GM21786 (cell line): ENCODE results near the gene CTNNAL1.
A peak's percentile ranks its signal among the peaks of the same experiment; 100 is the strongest.

Experiments
- ATAC-seq: cut with Tn5 transposase; IDR thresholded peaks from one replicate; pipeline ENCODE4 v1.9.1; 2021; ENCODE audit not compliant: unreplicated experiment

CTNNAL1 gene

GRCh38 chr9:109030426-109030825, 17.1 kb upstream of the CTNNAL1 start:
- no peak for ATAC-seq

DNA sequence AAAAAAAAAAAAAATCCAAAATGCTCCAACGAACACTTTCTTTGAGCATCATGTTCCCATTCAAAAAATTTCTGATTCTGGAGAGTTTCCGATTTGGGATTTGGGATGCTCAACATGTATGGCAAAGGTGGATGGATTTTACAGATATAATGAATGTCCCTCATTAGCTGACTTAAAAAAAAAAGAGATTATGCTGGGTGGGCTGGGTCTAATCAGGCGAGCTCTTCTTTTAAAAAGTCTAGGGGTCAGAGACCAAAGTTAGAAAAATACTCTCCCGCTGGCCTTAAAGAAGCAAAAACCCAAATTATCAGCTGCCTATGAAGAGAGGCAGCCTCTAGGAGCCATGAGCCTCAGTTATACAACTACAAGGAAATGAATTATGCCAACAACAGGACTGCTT, 15.2 kb upstream of the CTNNAL1 start:
- ATAC-seq: no peak

- ATAC-seq: no peak
Measured at GRCh38 chr9:109027176-109027575, 13.9 kb upstream of the CTNNAL1 start.

DNA sequence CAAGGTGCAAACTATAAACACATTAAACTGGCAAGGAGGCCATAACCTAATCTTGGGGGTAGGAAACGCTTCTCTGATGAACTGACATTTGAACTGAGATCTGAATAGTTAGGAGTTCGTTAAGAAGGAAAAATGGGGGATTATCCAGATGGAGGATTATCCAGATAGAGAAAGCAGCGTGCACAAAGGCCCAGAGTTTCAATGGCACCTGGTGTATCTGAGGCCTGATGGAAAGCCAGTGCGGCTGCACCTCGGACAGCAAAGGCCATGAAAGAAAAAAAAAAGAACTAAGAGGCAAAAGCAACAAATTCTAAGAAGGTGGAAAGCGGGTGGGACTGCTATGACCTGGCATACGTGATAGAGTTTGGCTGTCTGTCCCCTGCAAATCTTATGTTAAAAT, 13.0 kb upstream of the CTNNAL1 start:
- no peak for ATAC-seq

GRCh38 chr9:109022873-109023272, 9.6 kb upstream of the CTNNAL1 start:
- no peak for ATAC-seq

DNA sequence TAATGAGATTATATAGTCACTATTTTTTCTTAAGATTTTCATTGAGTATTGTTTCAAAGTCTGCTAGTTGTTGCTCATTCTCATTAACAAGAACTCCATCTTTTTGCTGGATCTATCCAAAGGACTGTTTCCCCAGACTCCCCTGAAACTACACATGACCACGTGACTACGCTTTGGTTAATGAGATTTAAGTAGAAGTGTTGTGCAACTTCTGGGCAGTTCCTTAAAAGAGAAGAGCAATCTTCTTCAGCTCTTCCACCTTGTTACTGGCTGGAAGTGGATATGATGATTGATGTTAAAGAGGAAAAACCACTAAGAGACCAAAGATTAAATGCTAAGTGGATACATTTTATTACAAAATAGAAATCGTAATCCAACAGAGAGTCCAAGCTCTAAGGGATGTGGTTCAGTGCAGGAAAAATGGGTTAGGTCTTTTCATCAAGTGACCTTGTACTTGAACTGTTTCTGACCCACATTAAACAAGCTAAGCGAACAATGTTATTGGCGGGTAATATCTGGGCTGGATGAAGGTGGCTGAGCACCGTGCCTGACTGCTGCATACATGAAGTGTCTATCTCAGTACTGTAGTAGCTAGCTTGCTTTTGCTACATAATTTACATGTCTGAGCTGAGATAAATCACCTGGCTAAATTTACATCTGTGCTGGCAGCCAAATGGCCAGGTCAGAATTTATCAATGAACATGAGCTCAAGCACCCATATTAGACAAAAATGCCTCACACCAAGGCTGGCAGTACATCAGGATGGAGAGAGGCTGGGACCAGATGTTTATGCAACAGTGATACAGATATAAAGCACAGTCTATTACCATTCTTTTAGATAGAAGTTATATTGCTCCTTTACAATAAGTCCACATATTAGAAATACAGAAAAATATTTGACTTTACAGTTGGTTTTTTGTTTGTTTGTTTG, 7.5 kb upstream of the CTNNAL1 start:
- ATAC-seq: no peak

DNA sequence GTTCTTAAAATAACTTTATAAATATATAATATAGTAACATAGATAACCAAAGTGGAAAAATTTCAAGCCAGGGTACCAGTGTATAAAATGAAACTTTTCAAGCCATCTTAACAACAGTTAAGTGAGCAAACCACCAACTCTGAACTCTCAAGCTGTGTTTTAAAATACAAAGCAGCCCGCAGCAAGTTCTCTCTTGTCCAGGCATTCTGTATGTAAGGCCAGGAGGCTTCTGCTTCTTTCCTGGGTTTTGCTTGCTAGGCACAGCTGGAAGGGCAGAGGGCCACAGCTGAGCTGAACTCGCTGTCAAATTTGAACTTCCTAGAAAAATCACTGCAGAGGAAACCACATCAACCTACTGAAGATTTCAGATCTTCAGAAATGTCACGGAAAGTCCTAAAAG, 6.8 kb upstream of the CTNNAL1 start:
- ATAC-seq: no peak

DNA sequence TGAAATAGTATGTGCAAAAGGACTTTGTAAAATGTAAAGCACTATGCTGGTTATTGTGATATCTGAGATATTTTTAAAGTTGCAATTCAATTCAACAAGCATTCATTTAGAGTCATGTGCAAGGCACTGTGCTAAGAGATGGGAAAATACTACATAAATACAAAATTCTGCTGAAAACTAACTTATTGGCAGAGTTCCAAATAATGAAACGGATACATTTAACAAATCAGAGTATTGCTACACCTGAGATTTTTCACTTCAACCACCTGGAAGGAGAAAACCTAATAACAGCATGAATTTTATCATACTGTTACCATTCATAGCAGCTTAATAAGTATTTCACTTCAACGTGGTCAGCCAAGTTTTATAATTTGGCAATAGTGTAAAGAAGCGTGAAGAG, 6.1 kb upstream of the CTNNAL1 start:
- no peak for ATAC-seq

GRCh38 chr9:109017493-109017892, 4.2 kb upstream of the CTNNAL1 start:
- peak; percentile 25 for ATAC-seq

- ATAC-seq: no peak
Measured at GRCh38 chr9:109017061-109017460, 3.8 kb upstream of the CTNNAL1 start.

DNA sequence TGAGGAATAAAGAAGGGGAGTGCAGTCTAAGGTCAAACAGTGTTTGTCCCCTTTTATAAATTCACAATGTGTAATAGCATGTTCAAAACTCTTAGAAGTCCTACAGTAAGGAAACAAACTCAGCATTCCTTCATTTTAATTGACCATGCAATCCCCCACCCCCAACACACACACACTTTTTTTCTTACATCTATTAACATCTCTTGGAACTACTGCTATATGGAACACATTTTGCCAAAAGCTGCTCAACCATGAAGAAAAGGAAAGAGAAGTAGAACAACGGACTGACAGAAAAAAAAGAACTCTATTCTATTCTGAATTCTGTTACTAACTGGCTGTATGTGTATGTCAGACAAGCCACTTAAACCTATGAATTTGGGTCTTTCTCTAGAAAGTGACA, 2.8 kb upstream of the CTNNAL1 start:
- no peak for ATAC-seq

DNA sequence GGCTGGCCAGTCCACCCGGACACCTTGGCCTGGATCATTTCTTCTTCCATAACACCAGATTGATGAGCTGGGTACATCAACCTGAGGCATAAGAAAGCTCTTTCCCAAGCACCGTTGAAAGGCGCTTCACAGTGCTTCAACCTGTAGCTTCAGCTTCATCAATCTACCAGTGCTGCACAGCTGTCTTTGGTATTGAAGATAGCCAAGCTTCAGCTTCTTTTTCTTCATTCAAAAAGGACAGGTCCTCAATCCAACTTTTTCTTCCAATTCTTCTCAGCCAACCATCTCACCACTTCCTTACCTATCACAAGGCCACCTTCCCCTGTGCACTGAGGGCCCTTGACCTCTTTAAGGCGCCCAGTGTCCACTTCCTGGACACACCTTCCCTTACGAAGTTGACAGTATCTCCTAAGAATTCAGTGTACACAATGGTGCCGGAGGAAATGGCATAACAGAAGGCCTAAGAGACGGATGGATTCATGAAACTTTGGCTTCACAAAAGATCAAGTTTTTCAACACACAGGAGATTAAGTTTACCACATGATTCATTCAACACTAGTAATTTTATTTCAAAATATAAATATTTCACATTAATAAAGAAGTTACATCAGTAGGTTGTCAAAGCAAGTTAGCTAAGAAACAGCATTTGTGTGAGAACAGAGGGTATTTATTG, 1.4 kb upstream of the CTNNAL1 start:
- ATAC-seq: no peak

- ATAC-seq: no peak
Measured at GRCh38 chr9:109013679-109014607, 644 bp upstream of the CTNNAL1 start.

GRCh38 chr9:109012009-109012875, 1.1 kb downstream of the CTNNAL1 start:
- peak; percentile 29 for ATAC-seq

DNA sequence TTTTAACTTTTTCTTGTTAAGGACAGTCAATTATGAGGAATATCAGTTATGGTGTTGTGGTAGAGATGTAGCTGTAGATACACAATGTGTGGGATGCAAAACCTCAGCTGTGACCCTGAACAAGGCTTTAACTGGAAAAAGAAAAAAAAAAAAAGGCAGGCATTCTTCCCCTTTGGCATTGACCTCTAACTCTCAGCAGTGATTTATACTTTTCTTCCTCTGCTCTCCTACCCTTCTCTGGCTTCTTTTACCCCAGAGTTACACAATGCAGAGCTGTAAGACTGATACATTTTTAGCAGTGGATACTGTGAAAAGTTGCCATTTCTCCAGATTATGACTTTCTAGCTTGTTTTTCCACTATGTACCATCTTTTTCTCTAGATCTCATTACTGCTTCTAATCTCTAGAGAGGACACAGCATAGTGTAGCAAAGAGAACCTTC, 2.0 kb downstream of the CTNNAL1 start:
- ATAC-seq: no peak

DNA sequence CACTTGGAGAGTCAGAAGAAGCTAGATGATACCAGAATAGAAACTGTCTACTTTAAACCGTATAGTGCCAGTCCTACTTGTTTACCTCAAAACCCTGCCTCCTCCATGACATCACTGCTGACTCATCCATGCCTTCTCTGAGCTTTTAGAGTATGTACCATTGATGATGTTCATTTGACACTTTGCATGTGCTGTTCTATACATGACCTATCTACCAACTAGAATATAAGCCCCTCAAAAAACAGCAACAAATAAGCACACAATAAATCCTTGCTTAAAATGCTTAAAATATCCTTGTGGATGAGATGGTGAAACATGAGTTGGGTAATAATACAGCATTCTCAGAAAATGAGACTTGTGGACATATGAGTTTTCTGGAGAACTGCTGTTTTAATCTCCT, 2.6 kb downstream of the CTNNAL1 start:
- peak; percentile 27 for ATAC-seq

DNA sequence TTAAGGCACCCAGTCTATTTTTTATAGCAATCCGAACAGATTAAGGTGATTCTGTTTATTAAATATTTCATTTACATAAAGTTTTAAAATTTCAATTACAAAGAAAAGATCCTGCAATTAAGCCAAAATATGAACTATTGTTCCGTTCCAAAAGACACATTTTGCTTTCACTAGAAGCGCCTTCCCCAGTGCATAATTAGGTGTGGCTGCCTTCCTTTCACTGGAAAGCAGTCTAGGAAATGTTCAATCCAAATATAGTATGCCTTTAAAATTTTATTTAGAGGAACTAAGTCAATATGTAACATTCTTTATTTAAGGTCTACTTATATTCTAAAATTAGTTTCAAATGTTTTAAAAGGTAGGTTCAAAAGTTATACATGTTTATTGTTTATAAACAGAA, 7.6 kb downstream of the CTNNAL1 start:
- ATAC-seq: no peak

DNA sequence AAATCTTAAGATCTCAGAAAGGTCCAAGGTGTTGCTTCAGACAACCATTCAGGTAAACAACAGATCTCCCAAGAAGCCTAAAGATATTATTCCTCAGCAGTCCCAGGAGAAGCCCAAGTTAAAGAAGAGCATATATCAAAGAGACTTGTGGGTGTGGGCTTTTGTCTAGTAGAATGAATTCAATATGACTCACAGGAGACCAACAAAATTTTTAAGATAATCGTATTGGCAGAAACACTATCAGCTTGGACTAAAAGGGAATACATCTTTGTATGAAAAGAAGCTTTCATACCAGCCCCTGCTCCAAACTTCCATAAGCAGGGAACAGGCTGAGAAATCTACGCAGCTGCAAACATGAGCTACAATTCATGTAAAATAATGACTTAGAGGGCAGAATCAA, 10.2 kb downstream of the CTNNAL1 start:
- no peak for ATAC-seq

- ATAC-seq: no peak
Measured at GRCh38 chr9:109002141-109002540, 11.2 kb downstream of the CTNNAL1 start.

GRCh38 chr9:109001275-109001676, 12.0 kb downstream of the CTNNAL1 start:
- no peak for ATAC-seq
